HEK293 (cell line): ENCODE results near the gene QSOX1.
A peak's percentile ranks its signal among the peaks of the same experiment; 100 is the strongest.

Experiments
- CTCF ChIA-PET: fragments of 350-600 bp; formaldehyde crosslinking; extraction: SDS; loops from one replicate; lab custom pipeline; 2021; ENCODE audit warnings: antibody characterized with exemption; lab: Yijun Ruan, JAX
- POLR2A ChIA-PET: fragments of 300-600 bp; formaldehyde crosslinking; extraction: SDS; loops from one replicate; lab custom pipeline; 2020; ENCODE audit warnings: antibody characterized with exemption, inconsistent platforms; lab: Yijun Ruan, JAX
- H3K27ac ChIP-seq: fragments of 200-500 bp; sonication (Bioruptor generic); 2 replicates; pipeline ENCODE4 v1.5.1; 2014; ENCODE audit warnings: low read depth, low read length, control low read depth, inconsistent platforms; ENCODE audit errors: extremely low read depth
- H3K36me3 ChIP-seq, 2 experiments: fragments of 200-500 bp in 1 of 2; sonication (Bioruptor generic) in 1 of 2; 1 replicate in 1 of 2; 2 replicates in 1 of 2; pipeline ENCODE4 v1.5.1; 2014 to 2017; ENCODE audit warnings: inconsistent platforms in 2 of 2, low read length in 2 of 2; ENCODE audit not compliant: control insufficient read depth in 2 of 2, insufficient read depth in 1 of 2
- H3K4me1 ChIP-seq: fragments of 200-500 bp; sonication (Bioruptor generic); 2 replicates; pipeline ENCODE4 v1.5.1; 2014; ENCODE audit warnings: mild to moderate bottlenecking, low read length, inconsistent platforms; ENCODE audit not compliant: control insufficient read depth, insufficient read depth
- H3K4me3 ChIP-seq: 2 replicates; pipeline ENCODE4 v1.5.1; 2011; ENCODE audit warnings: low read depth, mild to moderate bottlenecking, control low read depth, low read length, moderate library complexity
- H3K9me3 ChIP-seq: fragments of 200-500 bp; sonication (Bioruptor generic); 2 replicates; pipeline ENCODE4 v1.5.1; 2014; ENCODE audit warnings: low read depth, low read length, inconsistent platforms; ENCODE audit not compliant: control insufficient read depth, insufficient read depth
- GLIS1 ChIP-seq: fragments of 450-650 bp; formaldehyde crosslinking; IDR thresholded peaks from 2 replicates; pipeline ENCODE4 v1.5.1; 2016; ENCODE audit warnings: missing biosample characterization, missing genetic modification characterization
- KLF8 ChIP-seq: fragments of 450-650 bp; formaldehyde crosslinking; IDR thresholded peaks from 2 replicates; pipeline ENCODE4 v1.5.1; 2016; ENCODE audit warnings: missing biosample characterization, missing genetic modification characterization
- MZF1 ChIP-seq: fragments of 450-650 bp; formaldehyde crosslinking; IDR thresholded peaks from 2 replicates; pipeline ENCODE4 v1.5.1; 2017; ENCODE audit warnings: missing biosample characterization, missing genetic modification characterization, borderline replicate concordance
- ZNF132 ChIP-seq: fragments of 450-650 bp; formaldehyde crosslinking; IDR thresholded peaks from 2 replicates; pipeline ENCODE4 v1.5.1; 2017; ENCODE audit warnings: missing biosample characterization, missing genetic modification characterization, borderline replicate concordance
- ZNF202 ChIP-seq: fragments of 450-650 bp; formaldehyde crosslinking; IDR thresholded peaks from 2 replicates; pipeline ENCODE4 v1.5.1; 2016; ENCODE audit warnings: missing biosample characterization, missing genetic modification characterization, borderline replicate concordance
- ZNF211 ChIP-seq: fragments of 450-650 bp; formaldehyde crosslinking; IDR thresholded peaks from 2 replicates; pipeline ENCODE4 v1.5.1; 2016; ENCODE audit warnings: low read depth, missing biosample characterization, missing genetic modification characterization
- ZNF302 ChIP-seq: fragments of 450-650 bp; formaldehyde crosslinking; IDR thresholded peaks from 2 replicates; pipeline ENCODE4 v1.5.1; 2016; ENCODE audit warnings: missing biosample characterization, missing genetic modification characterization, low read depth
- ZNF324 ChIP-seq: fragments of 450-650 bp; formaldehyde crosslinking; IDR thresholded peaks from 2 replicates; pipeline ENCODE4 v1.5.1; 2016; ENCODE audit warnings: missing biosample characterization, missing genetic modification characterization
- ZNF350 ChIP-seq: fragments of 450-650 bp; formaldehyde crosslinking; IDR thresholded peaks from 2 replicates; pipeline ENCODE4 v1.5.0; 2017; ENCODE audit warnings: missing biosample characterization, mild to moderate bottlenecking, missing genetic modification characterization
- ZNF394 ChIP-seq: fragments of 450-650 bp; formaldehyde crosslinking; IDR thresholded peaks from 2 replicates; pipeline ENCODE4 v1.5.1; 2016; ENCODE audit warnings: missing biosample characterization, missing genetic modification characterization, mild to moderate bottlenecking, moderate library complexity, borderline replicate concordance
- ZNF501 ChIP-seq: fragments of 450-650 bp; formaldehyde crosslinking; IDR thresholded peaks from 2 replicates; pipeline ENCODE4 v1.5.1; 2016; ENCODE audit warnings: missing biosample characterization, missing genetic modification characterization
- ZNF510 ChIP-seq: fragments of 450-650 bp; formaldehyde crosslinking; IDR thresholded peaks from 2 replicates; pipeline ENCODE4 v1.5.1; 2018; ENCODE audit warnings: mild to moderate bottlenecking, missing genetic modification characterization, missing biosample characterization; ENCODE audit not compliant: insufficient replicate concordance
- ZNF548 ChIP-seq: fragments of 450-650 bp; formaldehyde crosslinking; IDR thresholded peaks from 2 replicates; pipeline ENCODE4 v1.5.1; 2016; ENCODE audit warnings: missing biosample characterization, missing genetic modification characterization
- TF ChIP-seq, protein P1 (sequence below): fragments of 450-650 bp; formaldehyde crosslinking; IDR thresholded peaks from 2 replicates; pipeline ENCODE4 v1.5.1; 2016; ENCODE audit warnings: missing biosample characterization, missing genetic modification characterization
- TF ChIP-seq, protein P2 (sequence below): fragments of 450-650 bp; formaldehyde crosslinking; IDR thresholded peaks from 2 replicates; pipeline ENCODE4 v1.5.1; 2016; ENCODE audit warnings: missing biosample characterization, missing genetic modification characterization
- TF ChIP-seq, protein P3 (sequence below): fragments of 450-650 bp; formaldehyde crosslinking; optimal IDR thresholded peaks from 2 replicates; pipeline ENCODE3; 2016; ENCODE audit warnings: missing biosample characterization, mild to moderate bottlenecking, missing genetic modification characterization
- TF ChIP-seq, protein P4 (sequence below): fragments of 450-650 bp; formaldehyde crosslinking; conservative IDR thresholded peaks from 2 replicates; pipeline ENCODE4 v1.5.1; 2016; ENCODE audit warnings: low read depth, missing biosample characterization, missing genetic modification characterization
- TF ChIP-seq, protein P5 (sequence below): fragments of 450-650 bp; formaldehyde crosslinking; IDR thresholded peaks from 2 replicates; pipeline ENCODE4 v1.5.1; 2016; ENCODE audit warnings: missing biosample characterization, missing genetic modification characterization

The QSOX1 gene

DNA sequence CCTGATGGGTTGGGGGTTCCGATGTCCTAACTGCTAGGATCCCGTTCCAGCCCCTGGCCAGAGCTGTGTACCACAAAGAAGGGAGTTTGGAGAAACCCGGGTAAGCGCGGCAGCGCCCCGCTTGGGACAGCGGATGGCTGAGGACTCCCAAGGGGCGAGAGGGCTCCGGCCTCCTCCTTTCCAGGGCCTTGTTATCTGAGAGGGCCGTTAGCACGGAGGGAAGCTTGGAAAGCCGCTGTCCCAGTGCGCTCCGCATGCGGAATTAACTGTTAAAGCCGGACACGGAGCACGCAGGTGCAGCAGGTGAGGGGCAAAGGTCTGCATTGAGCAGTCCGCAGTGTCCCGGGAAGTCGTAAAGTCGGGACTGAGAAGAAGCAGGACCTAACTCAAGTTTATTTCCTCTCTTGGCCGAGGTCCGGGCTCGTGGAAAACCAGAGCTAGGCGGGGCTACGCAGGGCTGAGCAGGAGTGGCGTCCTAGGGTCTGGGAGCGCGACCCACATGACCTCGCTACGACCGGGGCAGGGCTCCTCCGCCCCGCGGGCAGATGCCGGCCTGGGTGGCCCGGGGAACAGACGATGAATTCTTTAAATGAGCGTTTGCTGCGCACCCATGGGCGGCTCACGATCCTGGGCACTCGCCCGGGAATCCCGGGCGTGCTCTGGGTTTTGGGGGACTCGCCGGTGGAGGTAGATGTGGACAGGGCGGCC lies 79.9 kb downstream of the QSOX1 start:
- H3K4me1 ChIP-seq = no peaks in the 10 kb centered on the region
- no peaks in the 10 kb centered on the region for H3K9me3 ChIP-seq
- no peak overlapping the region for H3K4me3 ChIP-seq
- no peak for TF ChIP-seq ZNF302 (tag by site-specific recombination)
- TF ChIP-seq ZNF202 (tag by site-specific recombination) = peak; percentile 53; the same call in 1 of the 2 replicates
- ChIA-PET POLR2A (no interaction called here), CTCF (no interaction called here)
- no peaks in the 10 kb centered on the region for H3K36me3 ChIP-seq
- H3K27ac ChIP-seq = no peak overlapping the region

DNA sequence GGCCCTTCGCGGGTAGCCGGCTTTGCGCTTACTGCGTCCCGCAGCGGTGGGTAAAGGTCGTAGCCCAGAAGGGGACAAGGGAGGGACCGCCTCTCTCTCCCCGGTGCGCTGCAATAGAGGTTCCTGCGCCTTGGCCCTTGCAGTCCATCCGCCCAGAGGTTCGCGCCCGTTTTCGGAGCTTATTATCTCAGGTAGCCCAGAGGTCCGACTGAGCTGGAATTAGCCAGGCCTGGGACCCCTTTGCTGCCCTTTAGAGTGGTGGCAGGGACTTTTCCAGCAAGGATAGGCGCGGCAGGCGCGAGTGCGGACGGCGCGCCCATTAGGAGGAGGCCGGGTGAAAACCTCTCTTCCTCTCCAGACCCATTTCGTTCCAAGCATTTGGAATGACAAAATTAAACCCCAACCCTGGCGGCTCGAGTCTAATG lies 80.4 kb downstream of the QSOX1 start:
- ChIA-PET POLR2A (no interaction called here), CTCF (no interaction called here)

DNA sequence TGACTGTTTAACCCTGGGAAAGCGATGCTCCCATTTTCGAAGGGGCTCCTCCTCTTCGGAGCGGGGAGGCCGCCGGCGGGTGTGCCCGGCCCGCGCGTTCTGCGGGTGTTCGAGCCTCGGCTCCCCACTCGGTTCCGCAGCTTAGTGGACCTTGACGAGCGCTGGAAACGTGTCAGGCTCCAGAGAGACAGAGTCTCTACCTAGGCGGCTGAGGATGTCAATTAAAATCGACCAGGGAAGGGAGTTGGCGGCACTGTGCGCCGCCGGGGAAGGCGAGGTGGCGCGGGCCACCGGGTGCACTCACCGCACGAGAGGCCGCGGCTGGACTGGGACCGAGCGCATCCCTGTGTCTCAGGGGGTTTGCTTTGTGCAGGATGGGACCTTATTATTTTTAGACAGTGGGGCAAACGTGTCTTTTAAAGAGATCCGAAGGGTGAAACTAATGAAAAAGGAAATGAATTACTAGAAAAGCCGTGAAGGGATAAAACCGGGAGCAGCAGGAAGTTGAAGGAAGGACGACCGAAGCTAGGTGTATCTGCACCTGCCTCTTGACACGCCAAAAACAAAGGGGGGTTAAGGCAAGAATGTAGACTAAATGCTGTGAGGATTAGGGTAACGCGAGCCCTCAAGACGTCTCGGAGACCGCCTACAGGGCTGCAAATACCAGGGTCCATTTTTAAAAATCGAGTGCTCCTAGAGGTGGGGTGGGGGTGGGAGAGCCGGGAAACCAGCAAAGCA lies 81.0 kb downstream of the QSOX1 start:
- H3K4me1 ChIP-seq = no peaks in the 10 kb centered on the region
- H3K4me3 ChIP-seq = no peak overlapping the region
- H3K27ac ChIP-seq = no peak overlapping the region
- no peaks in the 10 kb centered on the region for H3K9me3 ChIP-seq
- POLR2A ChIA-PET = no interaction called here
- H3K36me3 ChIP-seq = no peaks in the 10 kb centered on the region
- CTCF ChIA-PET = no interaction called here
- TF ChIP-seq KLF8 (tag by site-specific recombination) = no peak
- no peak for TF ChIP-seq ZNF132
- TF ChIP-seq, protein P1, sequence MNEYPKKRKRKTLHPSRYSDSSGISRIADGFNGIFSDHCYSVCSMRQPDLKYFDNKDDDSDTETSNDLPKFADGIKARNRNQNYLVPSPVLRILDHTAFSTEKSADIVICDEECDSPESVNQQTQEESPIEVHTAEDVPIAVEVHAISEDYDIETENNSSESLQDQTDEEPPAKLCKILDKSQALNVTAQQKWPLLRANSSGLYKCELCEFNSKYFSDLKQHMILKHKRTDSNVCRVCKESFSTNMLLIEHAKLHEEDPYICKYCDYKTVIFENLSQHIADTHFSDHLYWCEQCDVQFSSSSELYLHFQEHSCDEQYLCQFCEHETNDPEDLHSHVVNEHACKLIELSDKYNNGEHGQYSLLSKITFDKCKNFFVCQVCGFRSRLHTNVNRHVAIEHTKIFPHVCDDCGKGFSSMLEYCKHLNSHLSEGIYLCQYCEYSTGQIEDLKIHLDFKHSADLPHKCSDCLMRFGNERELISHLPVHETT (tag by site-specific recombination) = no peak
- TF ChIP-seq, protein P2, sequence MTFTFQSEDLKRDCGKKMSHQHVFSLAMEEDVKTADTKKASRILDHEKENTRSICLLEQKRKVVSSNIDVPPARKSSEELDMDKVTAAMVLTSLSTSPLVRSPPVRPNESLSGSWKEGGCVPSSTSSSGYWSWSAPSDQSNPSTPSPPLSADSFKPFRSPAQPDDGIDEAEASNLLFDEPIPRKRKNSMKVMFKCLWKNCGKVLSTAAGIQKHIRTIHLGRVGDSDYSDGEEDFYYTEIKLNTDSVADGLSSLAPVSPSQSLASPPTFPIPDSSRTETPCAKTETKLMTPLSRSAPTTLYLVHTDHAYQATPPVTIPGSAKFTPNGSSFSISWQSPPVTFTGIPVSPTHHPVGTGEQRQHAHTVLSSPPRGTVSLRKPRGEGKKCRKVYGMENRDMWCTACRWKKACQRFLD (tag by site-specific recombination) = no peak
- no peak for TF ChIP-seq ZNF510
- TF ChIP-seq, protein P3, sequence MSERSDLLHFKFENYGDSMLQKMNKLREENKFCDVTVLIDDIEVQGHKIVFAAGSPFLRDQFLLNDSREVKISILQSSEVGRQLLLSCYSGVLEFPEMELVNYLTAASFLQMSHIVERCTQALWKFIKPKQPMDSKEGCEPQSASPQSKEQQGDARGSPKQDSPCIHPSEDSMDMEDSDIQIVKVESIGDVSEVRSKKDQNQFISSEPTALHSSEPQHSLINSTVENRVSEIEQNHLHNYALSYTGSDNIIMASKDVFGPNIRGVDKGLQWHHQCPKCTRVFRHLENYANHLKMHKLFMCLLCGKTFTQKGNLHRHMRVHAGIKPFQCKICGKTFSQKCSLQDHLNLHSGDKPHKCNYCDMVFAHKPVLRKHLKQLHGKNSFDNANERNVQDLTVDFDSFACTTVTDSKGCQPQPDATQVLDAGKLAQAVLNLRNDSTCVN (tag by site-specific recombination) = no peak
- TF ChIP-seq ZNF211 (tag by site-specific recombination) = no peak
- no peak for TF ChIP-seq MZF1 (tag by site-specific recombination)
- TF ChIP-seq, protein P4, sequence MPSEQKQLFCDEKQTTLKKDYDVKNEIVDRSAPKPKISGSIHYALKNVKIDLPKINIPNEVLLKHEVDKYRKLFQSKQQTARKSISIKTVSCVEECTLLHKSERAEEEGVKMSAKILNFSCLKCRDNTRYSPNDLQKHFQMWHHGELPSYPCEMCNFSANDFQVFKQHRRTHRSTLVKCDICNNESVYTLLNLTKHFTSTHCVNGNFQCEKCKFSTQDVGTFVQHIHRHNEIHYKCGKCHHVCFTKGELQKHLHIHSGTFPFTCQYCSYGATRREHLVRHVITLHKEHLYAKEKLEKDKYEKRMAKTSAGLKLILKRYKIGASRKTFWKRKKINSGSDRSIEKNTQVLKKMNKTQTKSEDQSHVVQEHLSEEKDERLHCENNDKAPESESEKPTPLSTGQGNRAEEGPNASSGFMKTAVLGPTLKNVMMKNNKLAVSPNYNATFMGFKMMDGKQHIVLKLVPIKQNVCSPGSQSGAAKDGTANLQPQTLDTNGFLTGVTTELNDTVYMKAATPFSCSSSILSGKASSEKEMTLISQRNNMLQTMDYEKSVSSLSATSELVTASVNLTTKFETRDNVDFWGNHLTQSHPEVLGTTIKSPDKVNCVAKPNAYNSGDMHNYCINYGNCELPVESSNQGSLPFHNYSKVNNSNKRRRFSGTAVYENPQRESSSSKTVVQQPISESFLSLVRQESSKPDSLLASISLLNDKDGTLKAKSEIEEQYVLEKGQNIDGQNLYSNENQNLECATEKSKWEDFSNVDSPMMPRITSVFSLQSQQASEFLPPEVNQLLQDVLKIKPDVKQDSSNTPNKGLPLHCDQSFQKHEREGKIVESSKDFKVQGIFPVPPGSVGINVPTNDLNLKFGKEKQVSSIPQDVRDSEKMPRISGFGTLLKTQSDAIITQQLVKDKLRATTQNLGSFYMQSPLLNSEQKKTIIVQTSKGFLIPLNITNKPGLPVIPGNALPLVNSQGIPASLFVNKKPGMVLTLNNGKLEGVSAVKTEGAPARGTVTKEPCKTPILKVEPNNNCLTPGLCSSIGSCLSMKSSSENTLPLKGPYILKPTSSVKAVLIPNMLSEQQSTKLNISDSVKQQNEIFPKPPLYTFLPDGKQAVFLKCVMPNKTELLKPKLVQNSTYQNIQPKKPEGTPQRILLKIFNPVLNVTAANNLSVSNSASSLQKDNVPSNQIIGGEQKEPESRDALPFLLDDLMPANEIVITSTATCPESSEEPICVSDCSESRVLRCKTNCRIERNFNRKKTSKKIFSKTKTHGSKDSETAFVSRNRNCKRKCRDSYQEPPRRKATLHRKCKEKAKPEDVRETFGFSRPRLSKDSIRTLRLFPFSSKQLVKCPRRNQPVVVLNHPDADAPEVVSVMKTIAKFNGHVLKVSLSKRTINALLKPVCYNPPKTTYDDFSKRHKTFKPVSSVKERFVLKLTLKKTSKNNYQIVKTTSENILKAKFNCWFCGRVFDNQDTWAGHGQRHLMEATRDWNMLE (tag by site-specific recombination) = no peak
- TF ChIP-seq, protein P5, sequence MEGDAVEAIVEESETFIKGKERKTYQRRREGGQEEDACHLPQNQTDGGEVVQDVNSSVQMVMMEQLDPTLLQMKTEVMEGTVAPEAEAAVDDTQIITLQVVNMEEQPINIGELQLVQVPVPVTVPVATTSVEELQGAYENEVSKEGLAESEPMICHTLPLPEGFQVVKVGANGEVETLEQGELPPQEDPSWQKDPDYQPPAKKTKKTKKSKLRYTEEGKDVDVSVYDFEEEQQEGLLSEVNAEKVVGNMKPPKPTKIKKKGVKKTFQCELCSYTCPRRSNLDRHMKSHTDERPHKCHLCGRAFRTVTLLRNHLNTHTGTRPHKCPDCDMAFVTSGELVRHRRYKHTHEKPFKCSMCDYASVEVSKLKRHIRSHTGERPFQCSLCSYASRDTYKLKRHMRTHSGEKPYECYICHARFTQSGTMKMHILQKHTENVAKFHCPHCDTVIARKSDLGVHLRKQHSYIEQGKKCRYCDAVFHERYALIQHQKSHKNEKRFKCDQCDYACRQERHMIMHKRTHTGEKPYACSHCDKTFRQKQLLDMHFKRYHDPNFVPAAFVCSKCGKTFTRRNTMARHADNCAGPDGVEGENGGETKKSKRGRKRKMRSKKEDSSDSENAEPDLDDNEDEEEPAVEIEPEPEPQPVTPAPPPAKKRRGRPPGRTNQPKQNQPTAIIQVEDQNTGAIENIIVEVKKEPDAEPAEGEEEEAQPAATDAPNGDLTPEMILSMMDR = no peak

More for the DNA sequence above, 80.4 kb downstream of the QSOX1 start:
- TF ChIP-seq ZNF324 (tag by site-specific recombination) (no peak), GLIS1 (tag by site-specific recombination) (no peak), ZNF548 (no peak), ZNF350 (tag by site-specific recombination) (no peak), ZNF501 (tag by site-specific recombination) (no peak), ZNF394 (no peak)
- H3K9me3 ChIP-seq = no peaks in the 10 kb centered on the region
- no peak overlapping the region for H3K4me3 ChIP-seq
- no peaks in the 10 kb centered on the region for H3K36me3 ChIP-seq
- no peaks in the 10 kb centered on the region for H3K4me1 ChIP-seq
- H3K27ac ChIP-seq = no peak overlapping the region
